ENCODE results near the gene SLC35E1.

- TF ChIP-seq POLR2A (IDR thresholded peaks at IDR 0.05; ENCODE audit: low read length) = no peak
- no peak for TF ChIP-seq GATA1 (IDR thresholded peaks at IDR 0.05; ENCODE audit: low read depth, low read length)
These were observed 16.8 kb upstream of the SLC35E1 start for GRCh38 chr19:16588824-16589577.
